Keratinocyte (primary cell): ENCODE data around the gene ZNFX1. TPM values are rescaled to one million over a fixed set of nuclear protein-coding genes. Genes with fewer than 3 reads are reported as not detected.

Source experiments
- DNase-seq: peaks from one replicate; pipeline ENCODE4 v3.0.0-alpha.2; 2011; ENCODE audit warnings: low read depth, missing footprints, low spot score
- FAIRE-seq: peaks from 2 replicates; lab custom pipeline; 2011; peaks lifted over from hg19 to GRCh38; lab: Jason Lieb, UNC
- H2AFZ ChIP-seq: 2 replicates; pipeline ENCODE4 v1.6.0; 2012; ENCODE audit warnings: low read length, control low read depth, inconsistent platforms; ENCODE audit not compliant: control insufficient read depth
- H3K27ac ChIP-seq: 2 replicates; pipeline ENCODE4 v1.5.1; 2011; ENCODE audit warnings: low read length; ENCODE audit not compliant: control insufficient read depth, insufficient read depth
- H3K27me3 ChIP-seq: 3 replicates; pipeline ENCODE4 v1.6.0; 2011; ENCODE audit warnings: low read length; ENCODE audit not compliant: control insufficient read depth, insufficient read depth; ENCODE audit errors: extremely low read depth
- H3K36me3 ChIP-seq, 2 experiments: 2 replicates in 1 of 2; 3 replicates in 1 of 2; pipeline ENCODE4 v1.5.1; 2011; ENCODE audit warnings: low read length in 2 of 2, mild to moderate bottlenecking in 1 of 2; ENCODE audit not compliant: control insufficient read depth in 2 of 2, insufficient read depth in 2 of 2; ENCODE audit errors: extremely low read depth in 1 of 2
- H3K4me1 ChIP-seq: 3 replicates; pipeline ENCODE4 v1.5.1; 2011; ENCODE audit warnings: low read length; ENCODE audit not compliant: control insufficient read depth, insufficient read depth; ENCODE audit errors: extremely low read depth
- H3K4me2 ChIP-seq: 3 replicates; pipeline ENCODE4 v1.6.0; 2011; ENCODE audit warnings: low read depth, low read length; ENCODE audit not compliant: control insufficient read depth, insufficient read depth; ENCODE audit errors: extremely low read depth
- H3K4me3 ChIP-seq, 3 experiments: fragments of 200-600 bp in 1 of 3; sonication (generic) in 1 of 3; 2 replicates in 2 of 3; 3 replicates in 1 of 3; pipeline ENCODE4 v1.5.1; 2011 to 2016; ENCODE audit warnings: low read length in 3 of 3, mild to moderate bottlenecking in 3 of 3, control low read depth in 2 of 3, inconsistent platforms in 1 of 3, low read depth in 1 of 3, mixed read lengths in 1 of 3, mixed run types in 1 of 3, moderate library complexity in 1 of 3; ENCODE audit not compliant: control insufficient read depth in 2 of 3, insufficient read depth in 2 of 3; ENCODE audit errors: extremely low read depth in 1 of 3
- H3K79me2 ChIP-seq: 2 replicates; pipeline ENCODE4 v1.6.0; 2012; ENCODE audit warnings: low read length; ENCODE audit not compliant: control insufficient read depth, insufficient read depth
- H3K9ac ChIP-seq: 3 replicates; pipeline ENCODE4 v1.6.0; 2011; ENCODE audit warnings: low read length; ENCODE audit not compliant: control insufficient read depth, insufficient read depth; ENCODE audit errors: extremely low read depth
- H3K9me1 ChIP-seq: 3 replicates; pipeline ENCODE4 v1.6.0; 2011; ENCODE audit warnings: low read length; ENCODE audit not compliant: control insufficient read depth, insufficient read depth; ENCODE audit errors: extremely low read depth
- H3K9me3 ChIP-seq: 2 replicates; pipeline ENCODE4 v1.5.1; 2012; ENCODE audit warnings: low read depth, low read length; ENCODE audit not compliant: control insufficient read depth
- H4K20me1 ChIP-seq: 3 replicates; pipeline ENCODE4 v1.6.0; 2011; ENCODE audit warnings: low read length; ENCODE audit not compliant: control insufficient read depth, insufficient read depth; ENCODE audit errors: extremely low read depth
- CTCF ChIP-seq, 3 experiments: IDR thresholded peaks in 1 of 3; conservative IDR thresholded peaks in 1 of 3; optimal IDR thresholded peaks in 1 of 3; 2 replicates in 2 of 3; 3 replicates in 1 of 3; pipeline versions ENCODE3 to v1.5.1; 2011; ENCODE audit warnings: low read length in 3 of 3, mild to moderate bottlenecking in 3 of 3, moderate library complexity in 2 of 3, control low read depth in 1 of 3, inconsistent platforms in 1 of 3; ENCODE audit not compliant: insufficient read depth in 2 of 3; ENCODE audit errors: extremely low read depth in 1 of 3
- EZH2 ChIP-seq: IDR thresholded peaks from one replicate; pipeline ENCODE4 v1.6.1; 2012; ENCODE audit warnings: inconsistent platforms, mild to moderate bottlenecking, low read length, moderate library complexity
- dilution Hi-C: fragments of 300-500 bp; cut with MboI; formaldehyde crosslinking; loops from one replicate; pipeline ENCODE4 v1.7.0; 2020; ENCODE audit warnings: low sequenced_read_pairs; ENCODE audit not compliant: extremely low pct_ligation_motif_present
- polyA plus RNA-seq, 5 experiments: library from polyadenylated mRNA; depleted of rRNA in 3 of 5; stranded (reverse) in 3 of 5; stranded (forward) in 1 of 5; unstranded in 1 of 5; fragments of >200 nt; gene quantifications; 1 replicate in 1 of 5; 2 replicates in 3 of 5; 3 replicates in 1 of 5; pipeline versions ENCODE4 v1.2.1 to v1.2.3, GENCODE V29; 2011 to 2012; ENCODE audit warnings: missing spikeins in 2 of 5, low read depth in 1 of 5, low replicate concordance in 1 of 5

ZNFX1 gene
- polyA plus RNA-seq, 1 donor (not counting 4 experiments of a cell fraction or from before 2014, with no cell fraction given): 14.2 TPM

- no peak for FAIRE-seq
- no peaks in the 10 kb centered on the region for H3K4me1 ChIP-seq
Measured at GRCh38 chr20:49268600-49269365, 9.1 kb downstream of the ZNFX1 start.

GRCh38 chr20:49267327-49267726, 10.5 kb downstream of the ZNFX1 start:
- Histone ChIP-seq H4K20me1 (peaks cover 25% of the 10 kb centered on the region), H3K27ac (no peak overlapping the region), H3K9me1 (peaks cover 4% of the 10 kb centered on the region), H3K4me1 (no peaks in the 10 kb centered on the region), H3K79me2 (peaks cover 70% of the 10 kb centered on the region), H3K9ac (no peak overlapping the region), H3K36me3 (peaks cover 34 to 55% of the 10 kb centered on the region in 2 experiments), H3K27me3 (no peaks in the 10 kb centered on the region), H3K4me2 (no peak overlapping the region), H3K4me3 (no peak overlapping the region), H3K9me3 (no peaks in the 10 kb centered on the region), H2AFZ (no peak overlapping the region)
- FAIRE-seq (no peak), DNase-seq (no peak)
- TF ChIP-seq CTCF (optimal IDR thresholded peaks at IDR 0.05 in 1 of 3, IDR thresholded peaks at IDR 0.05 in 1 of 3, conservative IDR thresholded peaks at IDR 0.05 in 1 of 3; ENCODE audit: extremely low read depth in 1 of 3, insufficient read depth in 2 of 3, low read length in 3 of 3): no peak
- dilution Hi-C loops: no loop called here

More at GRCh38 chr20:49268600-49269365, 9.1 kb downstream of the ZNFX1 start:
- H3K4me2 ChIP-seq: peak overlapping the region; percentile 2
- TF ChIP-seq EZH2 (no peak), CTCF (optimal IDR thresholded peaks at IDR 0.05 in 1 of 3, IDR thresholded peaks at IDR 0.05 in 1 of 3, conservative IDR thresholded peaks at IDR 0.05 in 1 of 3; ENCODE audit: extremely low read depth in 1 of 3, insufficient read depth in 2 of 3, low read length in 3 of 3) (no peak)
- peaks cover 35 to 56% of the 10 kb centered on the region in 2 experiments for H3K36me3 ChIP-seq
- dilution Hi-C loops: no loop called here
- H2AFZ ChIP-seq: no peak overlapping the region
- H3K4me3 ChIP-seq: peak overlapping the region in 2 of 3 experiments; percentile 1 to 11
- no peaks in the 10 kb centered on the region for H3K27me3 ChIP-seq
- H3K9me3 ChIP-seq: no peaks in the 10 kb centered on the region
- no peak for DNase-seq
- H3K9ac ChIP-seq: no peak overlapping the region
- H3K79me2 ChIP-seq: peaks cover 82% of the 10 kb centered on the region
- H3K27ac ChIP-seq: no peak overlapping the region
- H3K9me1 ChIP-seq: peaks cover 4% of the 10 kb centered on the region
- H4K20me1 ChIP-seq: peaks cover 27% of the 10 kb centered on the region
